ENCODE results near the gene UBASH3A. TPM values are rescaled to one million over a fixed set of nuclear protein-coding genes. Genes with fewer than 3 reads are reported as not detected.
"Not testable (repeated sequence)": the region's sequence is repeated elsewhere in the genome, so short reads cannot be mapped to it uniquely, and the experiment has no call there.

UBASH3A gene
- total RNA-seq, 1 donor: not detected

DNA sequence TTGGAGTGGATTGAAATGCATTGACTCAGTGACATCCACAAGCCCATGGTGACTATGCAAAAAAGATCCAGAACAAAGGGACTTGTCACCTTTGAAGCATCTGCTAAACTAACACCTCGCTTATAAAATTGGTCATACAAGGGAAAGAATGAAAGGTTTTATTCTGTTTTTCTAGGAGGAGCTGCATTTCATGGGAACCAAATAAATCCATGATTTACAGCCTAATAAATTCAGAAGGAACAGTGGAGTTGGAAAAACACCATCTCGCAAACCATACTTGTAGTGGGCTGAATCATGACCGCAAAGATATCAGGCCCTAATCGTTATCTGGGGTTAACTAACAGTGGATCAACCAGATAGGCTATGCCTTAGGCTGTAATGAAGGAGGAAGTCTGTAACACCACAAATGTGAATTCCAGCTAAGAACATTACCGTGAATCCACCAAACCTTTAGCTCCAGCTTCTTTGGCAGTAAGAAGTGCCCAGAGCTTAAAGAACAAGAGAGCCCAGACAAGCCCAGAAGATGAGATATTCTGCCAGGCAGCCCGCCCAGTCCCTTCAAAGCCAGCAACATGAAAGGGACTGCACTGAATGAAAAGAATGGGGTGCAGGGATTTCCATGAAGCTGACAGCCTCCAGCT is 64.9 kb downstream of the UBASH3A start:
- TF ChIP-seq, protein P1, sequence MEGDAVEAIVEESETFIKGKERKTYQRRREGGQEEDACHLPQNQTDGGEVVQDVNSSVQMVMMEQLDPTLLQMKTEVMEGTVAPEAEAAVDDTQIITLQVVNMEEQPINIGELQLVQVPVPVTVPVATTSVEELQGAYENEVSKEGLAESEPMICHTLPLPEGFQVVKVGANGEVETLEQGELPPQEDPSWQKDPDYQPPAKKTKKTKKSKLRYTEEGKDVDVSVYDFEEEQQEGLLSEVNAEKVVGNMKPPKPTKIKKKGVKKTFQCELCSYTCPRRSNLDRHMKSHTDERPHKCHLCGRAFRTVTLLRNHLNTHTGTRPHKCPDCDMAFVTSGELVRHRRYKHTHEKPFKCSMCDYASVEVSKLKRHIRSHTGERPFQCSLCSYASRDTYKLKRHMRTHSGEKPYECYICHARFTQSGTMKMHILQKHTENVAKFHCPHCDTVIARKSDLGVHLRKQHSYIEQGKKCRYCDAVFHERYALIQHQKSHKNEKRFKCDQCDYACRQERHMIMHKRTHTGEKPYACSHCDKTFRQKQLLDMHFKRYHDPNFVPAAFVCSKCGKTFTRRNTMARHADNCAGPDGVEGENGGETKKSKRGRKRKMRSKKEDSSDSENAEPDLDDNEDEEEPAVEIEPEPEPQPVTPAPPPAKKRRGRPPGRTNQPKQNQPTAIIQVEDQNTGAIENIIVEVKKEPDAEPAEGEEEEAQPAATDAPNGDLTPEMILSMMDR (IDR thresholded peaks at IDR 0.05; ENCODE audit: insufficient read depth, low read depth, low read length): no peak
- no peak overlapping the region for H3K4me3 ChIP-seq (ENCODE audit: low read depth, low read length)
- peak; percentile 57 for DNase-seq (ENCODE audit: low read depth)

DNA sequence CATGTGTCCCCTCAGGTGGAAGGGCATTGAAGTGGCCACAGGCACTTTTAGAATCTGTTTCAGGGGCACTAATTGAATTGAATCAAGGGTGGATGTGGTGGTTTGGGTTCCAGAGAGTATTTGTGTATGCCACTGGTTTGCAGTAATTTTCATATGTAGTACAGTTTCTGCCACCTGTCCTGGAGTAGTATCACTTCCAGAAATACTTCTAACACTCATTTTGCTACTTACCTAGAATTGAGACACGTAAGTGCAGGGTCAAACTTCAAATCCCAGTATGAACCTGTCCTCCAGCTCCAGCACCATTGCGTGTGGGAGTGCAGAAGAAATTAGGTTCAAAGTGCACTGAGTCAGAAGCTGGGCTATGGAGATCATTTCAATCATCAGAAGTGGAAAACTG is 65.6 kb downstream of the UBASH3A start:
- DNase-seq (ENCODE audit: low read depth): no peak
- H3K4me3 ChIP-seq (ENCODE audit: low read depth, low read length): no peak overlapping the region
- TF ChIP-seq, protein P1 (IDR thresholded peaks at IDR 0.05; ENCODE audit: insufficient read depth, low read depth, low read length): no peak

DNA sequence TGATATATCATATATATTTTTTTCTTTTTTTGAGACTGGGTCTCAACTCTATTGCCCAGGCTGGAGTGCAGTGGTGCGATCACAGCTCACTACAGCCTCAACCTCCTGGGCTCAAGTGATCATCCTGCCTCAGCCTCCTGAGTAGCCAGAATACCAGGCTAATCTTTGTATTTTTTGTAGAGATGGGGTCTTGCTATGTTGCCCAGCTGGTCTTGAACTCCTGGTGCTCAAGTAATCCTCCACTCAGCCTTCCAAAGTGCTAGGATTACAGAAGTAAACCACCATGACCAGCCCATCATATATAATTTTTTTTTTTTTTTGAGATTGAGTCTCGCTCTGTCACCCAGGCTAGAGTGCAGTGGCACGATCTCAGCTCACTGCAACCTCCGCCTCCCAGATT is 66.0 kb downstream of the UBASH3A start:
- H3K4me3 ChIP-seq (ENCODE audit: low read depth, low read length): not testable (repeated sequence)

DNA sequence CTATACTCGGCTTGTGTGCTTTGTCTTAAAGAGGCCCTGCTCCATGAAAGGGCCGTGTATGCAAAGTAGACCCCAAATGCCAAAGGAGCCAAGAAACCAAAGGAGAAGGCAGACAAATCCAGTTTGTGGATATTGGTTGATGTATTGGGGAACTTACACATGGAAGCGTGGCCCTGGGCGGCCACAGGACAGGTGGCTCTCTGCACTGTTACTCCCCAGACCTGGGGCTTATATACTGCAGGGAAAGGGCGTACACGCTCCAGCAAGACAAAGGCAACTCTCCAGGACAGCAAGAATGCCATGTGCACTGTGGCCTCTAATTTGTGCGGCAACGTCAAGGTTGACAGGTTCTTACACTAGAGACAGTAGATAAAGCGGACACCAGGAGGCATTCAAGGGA is 67.5 kb downstream of the UBASH3A start:
- no peak for DNase-seq (ENCODE audit: low read depth)
- TF ChIP-seq, protein P1 (IDR thresholded peaks at IDR 0.05; ENCODE audit: insufficient read depth, low read depth, low read length): no peak
- H3K4me3 ChIP-seq (ENCODE audit: low read depth, low read length): no peak overlapping the region

More for the DNA sequence above, 66.0 kb downstream of the UBASH3A start:
- DNase-seq (ENCODE audit: low read depth): not testable (repeated sequence)

DNA sequence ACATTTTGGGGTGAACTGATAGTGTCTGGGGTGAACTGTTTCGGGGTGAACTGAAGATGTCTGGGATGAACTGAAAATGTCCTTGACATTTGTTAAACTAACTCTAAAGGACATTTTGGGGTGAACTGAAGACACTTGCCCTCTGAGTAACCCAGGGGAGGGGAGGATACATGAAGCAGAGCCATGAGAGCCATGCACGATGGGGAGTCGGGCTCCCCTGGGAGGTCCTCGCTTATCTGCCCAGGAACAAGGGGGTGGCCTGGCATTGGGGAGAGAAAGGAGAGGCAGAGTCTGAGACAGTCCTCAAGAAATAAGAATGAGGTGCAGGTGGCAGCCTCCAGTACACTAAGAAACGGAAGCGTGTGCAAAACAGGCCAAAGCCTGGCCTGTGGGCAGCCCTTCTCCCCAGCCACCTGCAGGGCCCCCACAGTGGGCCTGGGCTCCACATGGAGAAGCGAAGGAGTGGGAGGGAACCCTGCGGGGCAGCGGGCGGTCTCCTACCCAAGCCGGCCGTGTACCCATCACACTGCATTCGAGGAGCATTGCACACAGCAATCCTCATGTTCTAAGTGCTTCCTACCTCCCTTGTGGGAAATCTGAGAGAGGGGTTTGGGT is 68.1 kb downstream of the UBASH3A start:
- TF ChIP-seq, protein P1 (IDR thresholded peaks at IDR 0.05; ENCODE audit: insufficient read depth, low read depth, low read length): no peak
- no peak overlapping the region for H3K4me3 ChIP-seq (ENCODE audit: low read depth, low read length)
- no peak for DNase-seq (ENCODE audit: low read depth)

DNA sequence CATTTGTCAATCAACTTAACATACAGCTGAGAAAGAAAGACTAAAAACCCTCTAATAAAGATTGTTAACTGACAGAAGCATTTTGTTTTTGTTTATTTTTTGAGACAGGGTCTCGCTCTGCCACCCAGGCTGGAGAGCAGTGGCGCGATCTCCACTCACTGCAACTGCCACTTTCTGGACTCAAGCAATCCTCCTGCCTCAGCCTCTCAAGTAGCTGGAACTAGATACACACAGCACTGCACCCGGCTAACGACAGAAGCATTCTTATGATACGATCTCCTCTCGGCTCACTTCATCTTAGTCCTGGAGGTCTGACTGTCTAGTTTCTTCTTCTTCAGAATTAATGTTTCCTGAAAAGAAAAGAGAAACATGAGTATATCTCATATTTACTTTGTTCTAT is 68.8 kb downstream of the UBASH3A start:
- TF ChIP-seq, protein P1 (IDR thresholded peaks at IDR 0.05; ENCODE audit: insufficient read depth, low read depth, low read length): no peak
- no peak overlapping the region for H3K4me3 ChIP-seq (ENCODE audit: low read depth, low read length)
- DNase-seq (ENCODE audit: low read depth): no peak

DNA sequence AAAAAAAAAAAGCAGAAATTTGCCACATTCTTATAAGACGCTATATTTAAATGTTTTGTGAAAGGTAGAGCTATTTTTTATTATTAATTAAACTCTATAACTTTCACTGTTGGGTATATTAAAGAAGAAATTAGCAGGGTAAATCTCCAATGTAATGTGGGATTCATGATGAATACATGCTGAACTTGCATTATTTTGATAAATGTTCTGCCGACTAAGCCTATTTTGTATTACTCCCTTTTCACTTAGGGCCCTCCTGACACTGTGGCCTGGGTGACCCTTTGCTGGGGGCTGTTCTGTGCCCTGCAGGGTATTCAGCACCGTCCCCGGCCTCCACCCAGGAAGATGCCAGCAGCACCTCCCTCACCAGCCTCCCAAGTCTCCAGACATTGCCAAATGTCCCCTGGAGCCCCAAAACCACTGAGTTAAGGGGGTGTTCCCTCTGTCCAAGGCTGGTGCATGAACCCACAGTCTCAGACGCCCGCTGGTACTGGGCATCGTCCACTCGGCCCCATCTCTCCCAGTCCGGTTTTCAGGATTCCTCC is 69.9 kb downstream of the UBASH3A start:
- H3K4me3 ChIP-seq (ENCODE audit: low read depth, low read length): no peak overlapping the region
- DNase-seq (ENCODE audit: low read depth): no peak
- TF ChIP-seq, protein P1 (IDR thresholded peaks at IDR 0.05; ENCODE audit: insufficient read depth, low read depth, low read length): no peak

All from fibroblast of villous mesenchyme (primary cell).